Epithelial cell of prostate (primary cell): ENCODE results near the gene SFT2D1.

Source experiments
- DNase-seq: peaks from one replicate; pipeline ENCODE4 v3.0.0-alpha.2; 2011; ENCODE audit warnings: low read depth, low spot score
- H3K27ac ChIP-seq: fragments of 450-650 bp; 2 replicates; pipeline ENCODE4 v1.5.1; 2017; ENCODE audit warnings: mild to moderate bottlenecking

Gene SFT2D1

GRCh38 chr6:166308769-166309589 lies 33.4 kb downstream of the SFT2D1 start:
- DNase-seq = no peak
- H3K27ac ChIP-seq = no peak overlapping the region

- no peak for DNase-seq
- H3K27ac ChIP-seq = no peak within 1 kb of the TSS
These were observed 34.1 kb downstream of the SFT2D1 start, which contains the start of gene PRR18 for GRCh38 chr6:166308033-166308768. Gene PRR18, minus strand, starts transcription at chr6:166308392. Its CDS starts 250 bp downstream, at chr6:166308142.

- no peak overlapping the region for H3K27ac ChIP-seq
- no peak for DNase-seq
These were observed 35.0 kb downstream of the SFT2D1 start for GRCh38 chr6:166307082-166308032.

- no peak for DNase-seq
- H3K27ac ChIP-seq = no peak overlapping the region
These were observed 35.8 kb downstream of the SFT2D1 start for GRCh38 chr6:166306378-166307081.

- DNase-seq = no peak
- no peak overlapping the region for H3K27ac ChIP-seq
These were observed 36.7 kb downstream of the SFT2D1 start for GRCh38 chr6:166305562-166306117.

GRCh38 chr6:166304106-166304505 lies 38.2 kb downstream of the SFT2D1 start:
- no peak overlapping the region for H3K27ac ChIP-seq
- DNase-seq = no peak

GRCh38 chr6:166301611-166302529 lies 40.5 kb downstream of the SFT2D1 start:
- no peak for DNase-seq
- no peak overlapping the region for H3K27ac ChIP-seq

GRCh38 chr6:166300357-166300987 lies 41.9 kb downstream of the SFT2D1 start:
- no peak overlapping the region for H3K27ac ChIP-seq
- DNase-seq = no peak

GRCh38 chr6:166297606-166298005 lies 44.7 kb downstream of the SFT2D1 start:
- H3K27ac ChIP-seq = no peak overlapping the region
- no peak for DNase-seq

GRCh38 chr6:166296035-166296883 lies 46.1 kb downstream of the SFT2D1 start:
- no peak overlapping the region for H3K27ac ChIP-seq
- no peak for DNase-seq

GRCh38 chr6:166293731-166294584 lies 48.4 kb downstream of the SFT2D1 start:
- no peak overlapping the region for H3K27ac ChIP-seq
- DNase-seq = no peak

- DNase-seq = no peak
- H3K27ac ChIP-seq = no peak overlapping the region
These were observed 52.9 kb downstream of the SFT2D1 start for GRCh38 chr6:166289207-166290060.

GRCh38 chr6:166286839-166287271 lies 55.5 kb downstream of the SFT2D1 start:
- H3K27ac ChIP-seq = no peak overlapping the region

GRCh38 chr6:166285233-166285632 lies 57.1 kb downstream of the SFT2D1 start:
- DNase-seq = no peak
- no peak overlapping the region for H3K27ac ChIP-seq

More at GRCh38 chr6:166286839-166287271, 55.5 kb downstream of the SFT2D1 start:
- DNase-seq = no peak

GRCh38 chr6:166284640-166285039 lies 57.7 kb downstream of the SFT2D1 start:
- H3K27ac ChIP-seq = no peak overlapping the region
- DNase-seq = no peak
